Lower lobe of right lung (tissue), 2 donors: ENCODE results near the gene HMGXB4. TPM values are rescaled to one million over a fixed set of nuclear protein-coding genes. Genes with fewer than 3 reads are reported as not detected.

Experiments used
- ATAC-seq, 2 donors: fragments of 200-7000 bp; cut with Tn5 transposase; one replicate each; pipeline ENCODE4 v1.9.1; 2020 to 2022; ENCODE audit warnings: mild to moderate bottlenecking in 2 of 2, moderate library complexity in 2 of 2
- DNase-seq: peaks from one replicate; pipeline ENCODE4 v3.0.0-alpha.2; 2020
- H3K27ac ChIP-seq: fragments of 200-600 bp; one replicate; pipeline ENCODE4 v1.8.0; 2022
- H3K27me3 ChIP-seq: fragments of 200-600 bp; one replicate; pipeline ENCODE4 v1.8.0; 2022; ENCODE audit warnings: low read depth
- H3K36me3 ChIP-seq: fragments of 200-600 bp; one replicate; pipeline ENCODE4 v1.8.0; 2022; ENCODE audit warnings: mild to moderate bottlenecking
- H3K4me1 ChIP-seq: fragments of 200-600 bp; one replicate; pipeline ENCODE4 v1.8.0; 2022
- H3K4me3 ChIP-seq: fragments of 200-600 bp; one replicate; pipeline ENCODE4 v1.8.0; 2022; ENCODE audit warnings: mild to moderate bottlenecking
- H3K9me3 ChIP-seq: fragments of 200-600 bp; one replicate; pipeline ENCODE4 v1.8.0; 2022
- CTCF ChIP-seq: fragments of 200-600 bp; IDR thresholded peaks from one replicate; pipeline ENCODE4 v1.8.0; 2022; ENCODE audit warnings: antibody characterized with exemption, mild to moderate bottlenecking
- intact Hi-C: fragments of 100-400 bp; cut with DNase I; formaldehyde crosslinking; loops from one replicate; pipeline ENCODE4 v1.11.0; 2022
- microRNA-seq: library from miRNA; unstranded; fragments of <30 nt; microRNA quantifications from one replicate; pipeline ENCODE4 v1.2.0, GENCODE V29; 2020; ENCODE audit warnings: borderline number of aligned reads
- total RNA-seq: library from RNA; stranded (reverse); fragmentation: NEBNext Ultra II Directional; extraction: Animal tissue kit (Norgen Biotek cat#: 25700); gene quantifications from one replicate; pipeline ENCODE4 v1.2.1, GENCODE V29; 2021
- donor health status: DM: no; HTN: yes; CAD: no; lungs with severe emphysema.

The HMGXB4 gene
- total RNA-seq, 1 donor from 2014 or later = 15.6 TPM

- Histone ChIP-seq H3K27ac (no peak overlapping the region), H3K36me3 (peaks cover 68% of the 10 kb centered on the region), H3K4me3 (no peak overlapping the region), H3K27me3 (no peaks in the 10 kb centered on the region), H3K4me1 (peaks cover 10% of the 10 kb centered on the region), H3K9me3 (no peaks in the 10 kb centered on the region)
- intact Hi-C loops = no loop called here
- DNase-seq (no peak), ATAC-seq (no peak)
- no peak for TF ChIP-seq CTCF
Observed at GRCh38 chr22:35344956-35345690, 87.8 kb downstream of the HMGXB4 start.

Small RNA genes lying within 50 kb of the gene (microRNA-seq; reads per million reads assigned to microRNA genes)
- gene MIR3909 (3.0 reads per million), gene MIR6069 (not detected)

Other genes with a start within 250 kb of the HMGXB4 start
- gene ISX, start 191.3 kb upstream of the HMGXB4 start, total RNA-seq = not detected
- 70.3 TPM for gene TOM1, start 42.4 kb downstream of the HMGXB4 start, total RNA-seq
- 68.3 TPM for gene HMOX1, start 123.6 kb downstream of the HMGXB4 start, total RNA-seq
- gene MCM5, start 142.6 kb downstream of the HMGXB4 start, total RNA-seq = 25.7 TPM